Measurements from ENCODE around the gene LYSET.
"Not testable (repeated sequence)": the region's sequence is repeated elsewhere in the genome, so short reads cannot be mapped to it uniquely, and the experiment has no call there.

The LYSET gene, protein sequence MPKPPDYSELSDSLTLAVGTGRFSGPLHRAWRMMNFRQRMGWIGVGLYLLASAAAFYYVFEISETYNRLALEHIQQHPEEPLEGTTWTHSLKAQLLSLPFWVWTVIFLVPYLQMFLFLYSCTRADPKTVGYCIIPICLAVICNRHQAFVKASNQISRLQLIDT

GRCh38 chr14:93184391-93185348 is at the start of gene LYSET, which contains the start of gene MOAP1:
Gene LYSET (plus strand): TSS chr14:93185317. CDS start chr14:93185406, 89 bp downstream.
Gene MOAP1 (minus strand): TSS chr14:93184897. CDS start chr14:93184242, 655 bp downstream.
- in situ Hi-C loops (cut with MboI; ENCODE audit: low sequenced_read_pairs) = no loop called here

DNA sequence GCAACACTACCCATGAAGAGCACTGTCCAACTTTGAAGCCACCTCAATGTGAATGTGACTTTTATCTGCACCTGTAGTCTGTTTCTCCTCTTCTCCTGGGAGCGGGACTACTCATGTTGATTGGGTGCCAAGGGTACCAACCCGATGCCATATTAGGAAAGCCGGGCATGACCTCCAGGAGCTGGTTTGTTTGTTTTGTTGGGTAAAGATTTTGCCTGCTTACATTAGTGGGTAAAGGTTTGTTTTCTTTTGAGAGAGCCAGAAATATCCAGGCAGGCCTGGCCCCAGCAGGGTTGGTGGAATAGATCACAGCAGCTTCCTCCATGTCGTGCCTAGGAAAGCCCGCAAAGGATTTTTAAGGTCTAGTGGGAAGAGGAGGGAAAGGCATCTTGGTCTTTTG is 49.7 kb upstream of the LYSET start:
- in situ Hi-C loops (cut with MboI; ENCODE audit: low sequenced_read_pairs) = no loop called here

DNA sequence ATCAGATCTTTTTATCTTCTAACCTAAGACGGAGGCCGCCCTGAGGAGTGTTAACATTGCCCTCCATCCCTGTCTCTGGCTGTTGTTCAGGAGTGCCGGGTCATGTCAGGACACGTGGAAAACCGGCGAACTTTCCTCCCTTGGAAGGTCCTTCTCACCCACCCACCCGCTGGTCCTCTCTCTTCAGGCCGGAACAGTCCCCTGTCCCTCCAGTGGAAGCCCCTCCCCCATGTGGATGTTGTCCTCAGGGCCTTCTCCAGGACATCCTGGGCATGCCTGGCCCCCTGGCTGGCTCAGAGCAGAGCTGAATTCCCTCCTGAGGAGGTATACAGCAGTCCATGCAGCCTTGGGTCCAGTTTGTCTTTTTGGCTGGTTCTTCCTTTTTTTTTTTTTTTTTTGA is 49.1 kb upstream of the LYSET start:
- in situ Hi-C loops (cut with MboI; ENCODE audit: low sequenced_read_pairs) = no loop called here

DNA sequence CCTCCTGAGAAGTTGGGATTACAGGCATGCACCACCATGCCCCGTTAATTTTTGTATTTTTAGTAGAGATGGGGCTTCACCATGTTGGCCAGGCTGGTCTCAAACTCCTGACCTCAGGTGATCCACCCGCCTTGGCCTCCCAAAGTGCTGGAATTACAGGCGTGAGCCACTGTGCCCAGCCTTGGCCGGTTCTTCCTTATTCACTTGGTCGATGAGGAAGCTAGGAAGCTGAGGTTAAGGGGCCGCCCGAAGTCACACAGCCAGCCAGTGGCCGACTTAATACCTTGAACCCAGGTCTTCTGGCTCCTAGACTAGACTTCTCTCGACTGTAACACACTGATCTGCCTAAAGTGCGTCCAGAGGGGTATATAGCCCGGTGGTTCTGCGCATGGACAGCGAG is 48.6 kb upstream of the LYSET start:
- in situ Hi-C loops (cut with MboI; ENCODE audit: low sequenced_read_pairs) = not testable (repeated sequence)

DNA sequence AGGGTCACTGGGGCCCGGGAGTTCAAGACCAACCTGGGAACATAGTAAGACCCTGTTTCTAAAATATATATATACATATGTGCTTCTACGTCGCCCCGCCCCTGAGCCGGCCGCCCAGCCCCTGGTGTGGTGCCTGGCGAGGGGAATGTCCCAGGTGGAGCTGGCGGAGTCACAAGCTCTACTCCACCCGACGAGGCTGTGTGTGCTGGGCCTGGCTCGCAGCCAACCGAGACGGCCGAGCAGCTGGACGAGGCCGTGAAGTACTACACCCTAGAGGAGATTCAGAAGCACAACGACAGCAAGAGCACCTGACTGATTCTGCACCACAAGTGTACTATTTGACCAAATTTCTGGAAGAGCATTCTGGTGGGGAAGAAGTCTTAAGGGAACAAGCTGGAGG is 47.3 kb upstream of the LYSET start:
- in situ Hi-C loops (cut with MboI; ENCODE audit: low sequenced_read_pairs) = no loop called here

DNA sequence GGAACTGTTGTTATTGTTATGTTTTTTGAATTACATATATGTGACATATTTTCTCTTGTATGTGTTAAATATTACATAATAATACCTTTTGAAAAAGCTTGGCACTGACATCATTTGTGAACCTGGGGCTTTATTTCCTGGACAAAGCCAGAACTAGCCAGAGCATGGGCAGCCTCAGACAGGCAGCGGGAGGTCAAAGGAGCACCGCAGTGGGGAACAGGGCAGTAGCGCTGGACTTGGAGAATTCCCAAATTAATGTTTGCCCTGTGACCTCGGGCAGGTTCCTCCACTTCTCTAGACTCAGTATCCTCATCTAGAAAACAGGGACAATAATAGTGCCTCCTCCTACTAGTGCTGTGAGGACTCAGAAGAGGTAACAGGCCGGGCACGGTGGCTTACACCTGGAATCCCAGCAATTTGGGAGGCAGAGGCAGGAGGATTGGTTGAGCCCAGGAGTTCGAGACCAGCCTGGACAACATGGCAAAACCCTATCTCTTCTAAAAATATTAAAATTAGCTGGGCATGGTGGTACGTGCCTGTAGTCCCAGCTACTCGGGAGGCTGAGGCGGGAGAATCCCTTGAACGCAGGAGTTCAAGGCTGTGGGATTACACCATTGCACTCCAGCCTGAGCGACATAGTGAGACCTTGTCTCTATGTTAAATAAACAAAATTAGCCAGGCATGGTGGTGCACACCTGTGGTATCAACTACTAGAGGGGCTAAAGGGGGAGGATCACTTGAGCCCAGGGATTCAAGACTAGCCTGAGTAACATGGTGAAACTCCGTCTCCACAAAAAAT is 42.1 kb upstream of the LYSET start:
- in situ Hi-C loops (cut with MboI; ENCODE audit: low sequenced_read_pairs) = no loop called here

DNA sequence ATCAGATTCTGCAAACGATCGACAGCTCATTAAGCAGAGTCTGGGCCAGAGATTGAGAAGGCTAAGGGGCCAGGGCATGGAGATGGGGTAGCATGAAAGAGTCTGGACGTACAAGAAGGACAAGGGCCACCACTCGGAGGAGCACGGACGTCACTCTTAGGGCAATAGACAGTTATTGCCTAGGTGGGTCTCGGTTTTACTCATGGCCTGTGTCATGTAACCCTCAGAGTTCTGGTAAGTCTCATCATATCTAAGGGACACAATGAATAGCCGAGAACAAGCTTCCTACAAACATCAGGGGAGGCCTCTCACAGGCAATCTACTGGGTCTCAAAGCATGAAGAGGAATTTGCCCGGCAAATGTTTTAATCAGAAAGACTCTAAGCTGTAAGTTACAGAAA is 39.0 kb upstream of the LYSET start:
- in situ Hi-C loops (cut with MboI; ENCODE audit: low sequenced_read_pairs) = no loop called here

- in situ Hi-C loops (cut with MboI; ENCODE audit: low sequenced_read_pairs) = no loop called here
Measured at GRCh38 chr14:93148979-93149378, 36.1 kb upstream of the LYSET start.

DNA sequence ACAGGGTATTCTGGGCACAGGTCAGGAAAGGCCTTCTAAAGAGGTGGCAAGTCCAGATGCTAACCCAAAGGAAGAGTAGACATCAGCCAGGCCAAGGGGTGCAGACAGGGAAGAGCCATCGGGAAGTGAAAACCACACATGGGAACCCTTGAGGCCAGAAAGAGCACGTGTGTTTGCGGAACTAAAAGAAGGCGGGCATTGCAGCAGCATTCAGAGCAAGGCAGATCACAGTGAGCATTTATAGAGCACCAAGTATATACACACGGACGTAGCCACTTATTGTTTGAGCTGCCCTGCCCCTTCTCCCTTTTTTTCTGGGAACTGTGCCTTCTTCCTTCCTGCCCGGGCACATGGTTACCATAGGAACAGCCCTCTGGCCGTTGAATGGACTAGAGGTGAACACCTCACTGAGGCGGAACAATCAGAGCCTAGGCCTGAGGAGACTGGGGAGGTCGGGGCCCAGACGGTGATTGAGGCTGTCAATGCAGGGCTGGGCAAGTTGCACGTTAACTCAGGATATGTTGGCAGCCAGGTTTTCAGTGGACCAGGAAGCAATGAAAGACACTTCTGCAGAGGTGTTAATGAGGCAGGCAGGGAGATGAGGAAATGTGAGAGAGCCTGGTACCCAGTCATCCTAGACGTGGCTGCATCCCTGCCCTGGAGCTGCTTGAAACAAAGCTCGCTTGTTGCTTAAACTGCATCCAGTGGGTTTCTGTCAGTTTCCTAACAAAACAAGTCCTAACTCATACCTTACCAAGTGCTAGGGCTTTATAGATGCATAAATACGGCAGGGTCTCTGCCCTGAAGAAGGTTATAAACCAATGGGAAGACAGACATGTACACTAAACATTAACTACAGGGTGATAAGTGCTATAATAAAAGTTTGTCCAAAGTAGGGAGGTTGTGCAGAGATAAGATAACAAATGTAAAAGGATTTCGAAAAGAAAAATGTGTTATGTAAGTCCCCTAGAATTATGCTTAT is 34.6 kb upstream of the LYSET start:
- in situ Hi-C loops (cut with MboI; ENCODE audit: low sequenced_read_pairs) = no loop called here

DNA sequence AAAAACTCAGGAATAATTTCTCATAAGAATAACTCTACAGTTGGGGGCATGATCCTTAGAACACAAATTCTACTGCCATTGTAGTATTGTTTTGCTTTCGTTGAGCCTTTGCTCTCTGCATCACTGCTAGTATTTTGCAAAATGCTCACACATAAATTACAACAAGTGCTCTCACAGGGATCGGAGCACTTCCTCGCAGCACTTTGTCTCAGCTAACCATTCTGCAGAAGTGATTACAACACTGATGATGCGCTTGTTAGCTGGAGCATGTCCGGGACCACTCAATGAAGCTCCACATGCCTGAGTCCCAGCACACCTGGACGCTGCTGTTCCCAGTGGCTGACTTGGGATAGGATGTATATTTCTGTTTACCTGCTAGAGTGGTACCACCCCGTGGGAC is 32.0 kb upstream of the LYSET start:
- in situ Hi-C loops (cut with MboI; ENCODE audit: low sequenced_read_pairs) = no loop called here

GRCh38 chr14:93155667-93156066 is 29.4 kb upstream of the LYSET start:
- in situ Hi-C loops (cut with MboI; ENCODE audit: low sequenced_read_pairs) = no loop called here

GRCh38 chr14:93156693-93157369 is 28.3 kb upstream of the LYSET start:
- in situ Hi-C loops (cut with MboI; ENCODE audit: low sequenced_read_pairs) = no loop called here

DNA sequence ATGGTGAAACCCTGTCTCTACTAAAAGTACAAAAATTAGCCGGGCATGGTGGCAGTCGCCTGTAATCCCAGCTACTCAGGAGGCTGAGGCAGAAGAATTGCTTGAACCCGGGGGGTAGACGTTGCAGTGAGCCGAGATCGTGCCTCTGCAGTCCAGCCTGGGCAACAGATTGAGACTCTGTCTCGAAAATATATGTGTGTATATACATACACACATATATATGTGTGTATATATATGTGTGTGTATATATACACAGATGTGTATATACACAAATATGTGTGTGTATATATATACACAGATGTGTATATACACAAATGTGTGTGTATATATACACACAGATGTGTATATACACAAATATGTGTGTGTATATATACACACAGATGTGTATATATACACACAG is 26.8 kb upstream of the LYSET start:
- in situ Hi-C loops (cut with MboI; ENCODE audit: low sequenced_read_pairs) = not testable (repeated sequence)

GRCh38 chr14:93159625-93160352 is 25.3 kb upstream of the LYSET start:
- in situ Hi-C loops (cut with MboI; ENCODE audit: low sequenced_read_pairs) = not testable (repeated sequence)

DNA sequence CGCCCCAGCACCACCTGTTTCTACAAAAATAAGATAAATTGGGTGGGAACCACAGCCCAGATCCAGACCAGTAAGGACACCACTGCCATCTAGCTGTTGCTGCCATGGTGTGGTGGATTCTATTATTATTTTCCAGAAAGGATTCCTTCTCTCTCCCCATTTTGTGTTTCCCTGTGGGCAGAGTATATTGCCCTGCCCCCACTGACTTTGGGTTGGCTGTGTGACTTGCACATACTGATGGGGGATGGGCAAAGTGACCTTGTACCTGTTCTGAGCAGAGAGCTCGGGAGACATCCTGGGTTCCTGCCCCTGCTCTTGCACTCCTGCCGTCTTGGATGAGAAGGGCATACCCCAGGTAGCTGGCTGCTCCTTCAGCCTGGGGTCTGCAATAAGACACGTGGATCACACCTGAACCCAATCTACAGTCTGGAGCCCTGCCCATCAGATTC is 24.7 kb upstream of the LYSET start:
- in situ Hi-C loops (cut with MboI; ENCODE audit: low sequenced_read_pairs) = no loop called here

GRCh38 chr14:93161411-93161940 is 23.6 kb upstream of the LYSET start:
- in situ Hi-C loops (cut with MboI; ENCODE audit: low sequenced_read_pairs) = no loop called here

DNA sequence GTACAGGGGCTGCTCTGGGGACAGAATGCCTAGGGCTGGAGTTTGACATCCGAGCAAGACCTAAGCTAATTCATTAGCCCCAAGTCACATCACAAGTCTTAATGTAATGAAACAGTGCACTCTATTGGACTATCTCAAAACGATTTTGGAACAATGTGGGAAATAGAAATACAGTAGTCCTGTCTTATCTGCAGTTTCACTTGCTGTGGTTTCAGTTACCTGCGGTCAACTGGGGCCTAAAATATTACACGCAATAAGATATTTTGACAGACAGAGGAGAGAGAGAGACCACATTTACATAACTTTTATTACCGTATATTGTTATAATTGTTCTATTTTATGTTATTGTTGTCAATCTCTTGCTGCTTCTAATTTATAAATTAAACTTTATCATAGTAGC is 21.6 kb upstream of the LYSET start:
- in situ Hi-C loops (cut with MboI; ENCODE audit: low sequenced_read_pairs) = no loop called here
